GM23248 (cell line): Measurements from ENCODE around the gene NF1.

Experiments
- EZH2 ChIP-seq: fragments of 200-600 bp; sonication (generic); IDR thresholded peaks from 2 replicates; pipeline ENCODE4 v1.6.1; 2018; ENCODE audit warnings: antibody characterized with exemption, mild to moderate bottlenecking; ENCODE audit not compliant: insufficient read depth, poor library complexity, severe bottlenecking
- EZH2phosphoT487 ChIP-seq: fragments of 200-600 bp; sonication (generic); IDR thresholded peaks from 2 replicates; pipeline ENCODE4 v1.6.1; 2018; ENCODE audit warnings: antibody characterized with exemption, moderate library complexity, mild to moderate bottlenecking, low read depth; ENCODE audit not compliant: insufficient read depth

DNA sequence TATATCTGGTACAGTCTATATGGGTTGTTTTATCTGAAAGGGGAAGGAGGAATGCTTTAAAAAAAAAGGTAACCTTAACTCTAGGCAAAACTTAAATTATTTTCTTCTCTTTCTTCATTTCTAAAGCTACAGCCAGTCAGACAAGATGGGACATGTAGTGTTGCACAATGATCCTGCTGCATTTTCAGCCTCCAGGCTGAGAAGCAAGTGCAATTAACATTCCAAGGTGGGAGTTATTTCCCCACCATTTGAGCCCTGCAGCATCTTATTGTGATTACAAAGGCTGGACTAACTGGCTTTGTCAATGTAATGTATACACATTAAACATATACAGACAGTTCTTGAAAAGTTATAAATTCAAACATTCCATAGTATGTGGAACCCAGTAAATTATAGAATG, 22.6 kb upstream of the NF1 start:
- TF ChIP-seq EZH2 (no peak), EZH2phosphoT487 (no peak)
